Renal pelvis (tissue), 4 donors: ENCODE results near the gene FAM219A. TPM values are rescaled to one million over a fixed set of nuclear protein-coding genes. Genes with fewer than 3 reads are reported as not detected.
"Not testable (repeated sequence)": the region's sequence is repeated elsewhere in the genome, so short reads cannot be mapped to it uniquely, and the experiment has no call there.

ENCODE experiments used
- DNase-seq: peaks from one replicate; pipeline ENCODE4 v3.0.0-alpha.2; 2013
- polyA plus RNA-seq, 3 donors: library from polyadenylated mRNA; unstranded; fragments of 120-200 nt; gene quantifications; one replicate each; pipeline ENCODE4 v1.2.1, GENCODE V29; 2013; ENCODE audit not compliant: insufficient read length in 3 of 3

FAM219A gene
- polyA plus RNA-seq, 3 donors = 13.3 to 15.6 (median 14.1) TPM

DNA sequence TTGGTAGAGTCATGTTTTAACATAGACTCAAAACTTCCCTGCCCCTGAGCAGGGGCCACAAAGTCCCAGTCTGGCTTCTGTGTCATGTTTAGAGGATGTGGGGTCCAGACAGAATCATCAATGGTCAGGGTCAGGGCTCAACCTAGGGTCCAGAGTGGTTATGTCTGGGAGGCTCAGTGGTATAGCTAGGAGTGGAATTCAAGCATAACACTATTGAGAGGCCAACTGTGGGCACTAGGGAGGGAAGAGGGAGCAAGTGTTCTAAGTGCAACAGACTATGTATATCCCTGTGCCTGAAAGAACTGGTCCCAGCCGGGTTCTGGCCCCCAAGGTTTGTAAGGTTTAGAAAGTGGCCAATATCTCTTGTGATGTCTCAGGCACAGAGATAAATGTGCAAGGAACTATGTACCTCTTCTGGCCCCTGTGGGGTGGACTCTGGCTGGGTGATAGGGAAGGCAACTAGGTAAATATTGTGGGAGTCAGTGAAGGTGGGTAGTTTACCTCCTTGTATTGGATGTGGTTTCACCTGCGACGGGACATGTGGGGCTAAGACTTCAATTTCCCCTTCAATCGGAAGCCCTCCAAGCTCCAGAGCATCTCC, 95.7 kb downstream of the FAM219A start:
- DNase-seq = no peak

DNA sequence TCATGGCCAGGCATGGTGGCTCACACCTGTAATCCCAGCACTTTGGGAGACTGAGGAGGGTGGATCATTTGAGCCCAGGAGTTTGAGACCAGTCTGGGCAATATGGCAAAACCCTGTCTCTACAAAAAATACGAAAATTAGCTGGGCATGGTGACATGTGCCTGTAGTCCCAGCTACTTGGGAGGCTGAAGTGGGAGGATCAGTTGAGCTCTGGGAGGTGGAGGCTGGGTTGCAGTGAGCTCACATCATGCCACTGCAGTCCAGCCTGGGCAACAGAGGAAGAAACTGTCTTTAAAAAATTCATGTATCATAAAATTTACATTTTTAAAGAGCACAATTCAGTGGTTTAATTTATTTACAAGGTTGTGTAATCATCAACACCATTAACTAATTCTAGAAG, 105.4 kb downstream of the FAM219A start:
- DNase-seq = not testable (repeated sequence)

DNA sequence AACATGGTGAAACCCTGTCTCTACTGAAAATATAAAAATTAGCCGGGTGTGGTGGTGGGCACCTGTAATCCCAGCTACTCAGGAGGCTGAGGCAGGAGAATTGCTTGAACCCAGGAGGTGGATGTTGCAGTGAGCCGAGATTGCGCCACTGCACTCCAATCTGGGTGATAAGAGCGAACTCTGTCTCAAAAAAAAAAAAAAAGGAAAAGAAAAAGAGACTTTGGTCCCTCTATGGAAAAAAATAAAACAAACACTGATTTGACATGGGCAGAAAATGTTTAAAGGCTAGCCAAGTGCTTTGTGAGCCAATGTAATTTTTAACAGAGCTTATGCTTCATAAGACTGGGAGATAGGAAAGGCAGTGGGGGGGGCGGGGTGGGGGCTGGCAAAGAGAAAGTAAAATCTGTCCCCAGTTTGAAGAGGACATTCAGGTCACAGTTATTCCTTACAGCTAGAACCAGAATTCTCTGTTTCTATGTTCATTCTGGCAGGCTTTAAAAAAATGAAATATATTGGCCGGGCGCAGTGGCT, 106.2 kb downstream of the FAM219A start:
- not testable (repeated sequence) for DNase-seq

DNA sequence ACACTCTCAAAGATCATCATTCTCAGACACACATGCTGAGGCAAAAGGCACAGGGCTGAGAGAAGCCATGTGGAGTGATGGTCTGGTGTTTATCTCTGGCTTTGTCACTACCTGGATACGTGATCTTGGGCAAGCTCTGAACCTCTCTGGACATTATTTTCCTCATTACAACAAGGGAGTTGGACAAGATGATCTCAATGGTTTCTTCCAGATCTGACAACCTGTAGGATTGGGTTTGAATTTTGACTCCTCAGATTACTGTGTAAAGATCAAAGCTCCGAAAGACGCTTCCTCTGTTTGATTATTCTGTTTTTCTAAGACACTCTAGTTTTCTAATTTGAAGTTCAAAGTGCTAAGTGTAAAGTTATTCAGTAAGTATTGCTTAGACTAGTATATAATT, 109.0 kb downstream of the FAM219A start:
- no peak for DNase-seq

Other genes starting within 250 kb of the FAM219A start
- 1 to 10 TPM; 6.0 to 8.0 (median 7.1) TPM for gene KIF24, start 129.3 kb downstream of the FAM219A start, polyA plus RNA-seq
- gene NUDT2, start 129.0 kb downstream of the FAM219A start, polyA plus RNA-seq = 10 to 100 TPM; 28.6 to 30.6 (median 30.5) TPM
- gene MYORG, start 81.7 kb downstream of the FAM219A start, polyA plus RNA-seq = 10 to 100 TPM in 1 of 3 donors, 1 to 10 TPM in 2; 8.1 to 10.1 (median 9.9) TPM
- 1 to 10 TPM; 1.5 to 4.4 (median 3.8) TPM for gene DNAI1, start 235 bp upstream of the FAM219A start, polyA plus RNA-seq
- gene ENHO, start 64.4 kb upstream of the FAM219A start, polyA plus RNA-seq = 1 to 10 TPM in 2 of 3 donors, under 1 TPM in 1; 0.83 to 2.5 (median 2.4) TPM
- 10 to 100 TPM; 31.6 to 48.1 (median 45.5) TPM for gene CNTFR, start 131.2 kb upstream of the FAM219A start, polyA plus RNA-seq
- gene RPP25L, start 153.5 kb upstream of the FAM219A start, polyA plus RNA-seq = 10 to 100 TPM; 31.1 to 35.4 (median 35.0) TPM
- gene DCTN3, start 161.9 kb upstream of the FAM219A start, polyA plus RNA-seq = 100 to 1,000 TPM in 2 of 3 donors, 10 to 100 TPM in 1; 98.7 to 105 (median 103) TPM
- gene ARID3C, start 170.5 kb upstream of the FAM219A start, polyA plus RNA-seq = under 1 TPM; 0.14 to 0.27 (median 0.16) TPM
- gene SIGMAR1, start 179.2 kb upstream of the FAM219A start, polyA plus RNA-seq = 10 to 100 TPM; 52.7 to 58.7 (median 56.3) TPM
- 10 to 100 TPM; 73.8 to 83.4 (median 83.2) TPM for gene GALT, start 188.1 kb upstream of the FAM219A start, polyA plus RNA-seq
- 10 to 100 TPM; 64.0 to 81.4 (median 71.6) TPM for gene IL11RA, start 193.6 kb upstream of the FAM219A start, polyA plus RNA-seq
- gene CCL27, start 204.1 kb upstream of the FAM219A start, polyA plus RNA-seq = under 1 TPM; 0.37 to 0.95 (median 0.95) TPM
- gene CCL19, start 232.7 kb upstream of the FAM219A start, polyA plus RNA-seq = under 1 TPM in 1 of 3 donors, not detected in 2; 0.19 TPM